GM23248 (cell line): ENCODE results near the gene SEPTIN1. TPM values are rescaled to one million over a fixed set of nuclear protein-coding genes. Genes with fewer than 3 reads are reported as not detected.
A peak's percentile ranks its signal among the peaks of the same experiment; 100 is the strongest.

Source experiments
- DNase-seq: peaks from one replicate; pipeline ENCODE4 v3.0.0-alpha.2; 2015
- H2AFZ ChIP-seq: fragments of 200-600 bp; sonication (generic); 2 replicates; pipeline ENCODE4 v1.6.1; 2016; ENCODE audit warnings: antibody characterized with exemption
- H3F3A ChIP-seq: fragments of 200-600 bp; sonication (generic); 2 replicates; pipeline ENCODE4 v1.6.1; 2016; ENCODE audit warnings: mild to moderate bottlenecking, antibody characterized with exemption, mixed run types; ENCODE audit not compliant: insufficient read depth
- H3K27ac ChIP-seq: fragments of 200-600 bp; sonication (generic); 2 replicates; pipeline ENCODE4 v1.5.1; 2016; ENCODE audit warnings: mild to moderate bottlenecking
- H3K27me3 ChIP-seq: fragments of 200-600 bp; sonication (generic); replicated peaks from 2 replicates; pipeline ENCODE4 v1.6.1; 2016; ENCODE audit warnings: mild to moderate bottlenecking; ENCODE audit not compliant: insufficient read depth
- H3K36me3 ChIP-seq: fragments of 200-600 bp; sonication (generic); 2 replicates; pipeline ENCODE4 v1.6.1; 2016; ENCODE audit warnings: low read depth, mild to moderate bottlenecking
- H3K4me1 ChIP-seq: fragments of 200-600 bp; sonication (generic); 2 replicates; pipeline ENCODE4 v1.6.1; 2016; ENCODE audit warnings: mild to moderate bottlenecking; ENCODE audit not compliant: insufficient read depth
- H3K4me2 ChIP-seq: fragments of 200-600 bp; sonication (generic); one replicate; pipeline ENCODE4 v1.6.1; 2016; ENCODE audit warnings: mild to moderate bottlenecking; ENCODE audit not compliant: unreplicated experiment
- H3K4me3 ChIP-seq: fragments of 200-600 bp; sonication (generic); 2 replicates; pipeline ENCODE4 v1.5.1; 2016; ENCODE audit warnings: mild to moderate bottlenecking
- H3K79me2 ChIP-seq: fragments of 200-600 bp; sonication (generic); 2 replicates; pipeline ENCODE4 v1.6.1; 2016; ENCODE audit warnings: mild to moderate bottlenecking; ENCODE audit not compliant: insufficient read depth
- H3K9ac ChIP-seq: fragments of 200-600 bp; sonication (generic); 2 replicates; pipeline ENCODE4 v1.6.1; 2016; ENCODE audit warnings: mild to moderate bottlenecking
- H3K9me2 ChIP-seq: fragments of 200-600 bp; sonication (generic); 2 replicates; pipeline ENCODE4 v1.6.1; 2016; ENCODE audit warnings: mixed run types, mild to moderate bottlenecking, moderate library complexity; ENCODE audit not compliant: insufficient read depth
- H3K9me3 ChIP-seq: fragments of 200-600 bp; sonication (generic); one replicate; pipeline ENCODE4 v1.6.1; 2017; ENCODE audit warnings: low read depth
- H4K20me1 ChIP-seq: fragments of 200-600 bp; sonication (generic); 2 replicates; pipeline ENCODE4 v1.6.0; 2016; ENCODE audit not compliant: insufficient read depth
- EZH2 ChIP-seq: fragments of 200-600 bp; sonication (generic); IDR thresholded peaks from 2 replicates; pipeline ENCODE4 v1.6.1; 2018; ENCODE audit warnings: antibody characterized with exemption, mild to moderate bottlenecking; ENCODE audit not compliant: insufficient read depth, poor library complexity, severe bottlenecking
- EZH2phosphoT487 ChIP-seq: fragments of 200-600 bp; sonication (generic); IDR thresholded peaks from 2 replicates; pipeline ENCODE4 v1.6.1; 2018; ENCODE audit warnings: antibody characterized with exemption, moderate library complexity, mild to moderate bottlenecking, low read depth; ENCODE audit not compliant: insufficient read depth
- WGBS, 2 experiments: methylation state at CpG; one replicate each; pipeline ENCODE4 v1.1.6; 2015 to 2017; ENCODE audit warnings: low lambda C conversion rate in 2 of 2, low coverage in 1 of 2; ENCODE audit errors: missing lambda C conversion rate in 2 of 2; 5-methylcytosine and 5-hydroxymethylcytosine counted together
- in situ Hi-C: fragments of 300-500 bp; cut with MboI; formaldehyde crosslinking; loops from 2 replicates; pipeline ENCODE4 v1.15.0; 2020
- polyA plus RNA-seq: library from polyadenylated mRNA; unstranded; fragments of >200 nt; fragmentation: Nextera tagmentation; extraction: Ambion mirVana; gene quantifications from 2 replicates; pipeline ENCODE4 v1.2.1, GENCODE V29; 2016
- total RNA-seq: library from RNA; depleted of rRNA; stranded (reverse); fragments of >200 nt; shearing (Covaris generic); gene quantifications from 2 replicates; pipeline ENCODE4 v1.2.3, GENCODE V29; 2014; rRNA removed

The SEPTIN1 gene
- total RNA-seq (not detected in 2 replicates), polyA plus RNA-seq (1.7 and 1.9 TPM in 2 replicates)

- 66 to 72% methylated on average over 11 to 12 of the region's 12 CpGs for WGBS, 2 experiments
- Histone ChIP-seq H3K9ac (no peak within 1 kb of the TSS), H3K9me3 (no peaks in the 10 kb centered on the region), H3K4me3 (no peak within 1 kb of the TSS), H3K27ac (no peak within 1 kb of the TSS), H3K36me3 (no peaks in the 10 kb centered on the region), H3K4me2 (no peak within 1 kb of the TSS), H3K79me2 (no peaks in the 10 kb centered on the region), H3F3A (0 out of 2 replicates have a peak, but pooled peaks cover under 1% of the 10 kb centered on the region), H2AFZ (no peak within 1 kb of the TSS), H3K27me3 (no peaks in the 10 kb centered on the region), H4K20me1 (no peaks in the 10 kb centered on the region), H3K4me1 (peaks cover 2% of the 10 kb centered on the region), H3K9me2 (no peaks in the 10 kb centered on the region)
- TF ChIP-seq EZH2phosphoT487 (no peak), EZH2 (no peak)
- in situ Hi-C loops, result no loop called here
- no peak for DNase-seq
Measured at GRCh38 chr16:30382111-30382881, at the start of gene SEPTIN1. Gene SEPTIN1 (minus strand): TSS chr16:30382561. CDS start chr16:30382542, 19 bp downstream.

GRCh38 chr16:30430428-30430970 is 48.1 kb upstream of the SEPTIN1 start:
- Histone ChIP-seq H3K4me1 (0 out of 2 replicates have a peak, but pooled peaks cover 6% of the 10 kb centered on the region), H3K9me3 (no peaks in the 10 kb centered on the region), H3K27ac (peak overlapping the region; percentile 16), H3F3A (no peaks in the 10 kb centered on the region), H3K9me2 (no peaks in the 10 kb centered on the region), H3K36me3 (no peaks in the 10 kb centered on the region), H2AFZ (peak overlapping the region; percentile 93), H3K79me2 (peaks cover 15% of the 10 kb centered on the region; the same call in 1 of the 2 replicates), H3K4me2 (peak overlapping the region; percentile 85), H4K20me1 (no peaks in the 10 kb centered on the region), H3K27me3 (no peaks in the 10 kb centered on the region), H3K9ac (peak overlapping the region; percentile 70), H3K4me3 (peak overlapping the region; percentile 84)
- peak; percentile 45 for DNase-seq
- in situ Hi-C loops, result no loop called here
- no peak for TF ChIP-seq EZH2
- TF ChIP-seq EZH2phosphoT487, result no peak
- WGBS, 2 experiments, result 45 to 46% methylated on average over 15 to 19 of the region's 19 CpGs

GRCh38 chr16:30429678-30430427 is 47.5 kb upstream of the SEPTIN1 start, which contains the start of gene DCTPP1:
Gene DCTPP1 (minus strand): TSS chr16:30430030. CDS start chr16:30429980, 50 bp downstream.
- Histone ChIP-seq H4K20me1 (no peaks in the 10 kb centered on the region), H3K9ac (peak within 1 kb of the TSS; percentile 70), H3K27me3 (no peaks in the 10 kb centered on the region), H3K9me2 (no peaks in the 10 kb centered on the region), H3K4me2 (peak within 1 kb of the TSS; percentile 85), H3K79me2 (peaks cover 15% of the 10 kb centered on the region; the same call in 1 of the 2 replicates), H3K9me3 (no peaks in the 10 kb centered on the region), H3F3A (no peaks in the 10 kb centered on the region), H3K27ac (peak within 1 kb of the TSS; percentile 16), H2AFZ (peak within 1 kb of the TSS; percentile 93), H3K4me3 (peak within 1 kb of the TSS; percentile 84), H3K36me3 (no peaks in the 10 kb centered on the region), H3K4me1 (0 out of 2 replicates have a peak, but pooled peaks cover 6% of the 10 kb centered on the region)
- TF ChIP-seq EZH2 (no peak), EZH2phosphoT487 (no peak)
- in situ Hi-C loops, result no loop called here
- peak; percentile 99 for DNase-seq
- 0 to 2% methylated on average over 46 to 49 of the region's 49 CpGs for WGBS, 2 experiments

GRCh38 chr16:30429418-30429677 is 47.0 kb upstream of the SEPTIN1 start:
- H4K20me1 ChIP-seq, result no peaks in the 10 kb centered on the region
- H3K9me3 ChIP-seq, result no peaks in the 10 kb centered on the region
- H3K9ac ChIP-seq, result peak overlapping the region; percentile 70
- in situ Hi-C loops, result no loop called here
- peaks cover 15% of the 10 kb centered on the region; the same call in 1 of the 2 replicates for H3K79me2 ChIP-seq
- H3K4me3 ChIP-seq, result peak overlapping the region; percentile 84
- H3K27me3 ChIP-seq, result no peaks in the 10 kb centered on the region
- no peak for TF ChIP-seq EZH2phosphoT487
- no peak for TF ChIP-seq EZH2
- H3K27ac ChIP-seq, result no peak overlapping the region
- 6% methylated on average over 11 of the region's 11 CpGs for WGBS, 2 experiments
- H3K4me2 ChIP-seq, result peak overlapping the region; percentile 85
- H3K36me3 ChIP-seq, result no peaks in the 10 kb centered on the region
- no peaks in the 10 kb centered on the region for H3K9me2 ChIP-seq
- DNase-seq, result no peak
- peak overlapping the region; percentile 93 for H2AFZ ChIP-seq
- 0 out of 2 replicates have a peak, but pooled peaks cover 6% of the 10 kb centered on the region for H3K4me1 ChIP-seq
- H3F3A ChIP-seq, result no peaks in the 10 kb centered on the region
